ENCODE measurements around the gene POLD4. TPM values are rescaled to one million over a fixed set of nuclear protein-coding genes. Genes with fewer than 3 reads are reported as not detected.
A peak's percentile ranks its signal among the peaks of the same experiment; 100 is the strongest.

POLD4 gene
- total and polyA plus RNA-seq, 2 of the 13 experiments (the other 11 are each of a cell fraction or from before 2014, with no cell fraction given): 10.5 to 27.4 TPM

GRCh38 chr11:67401495-67402191 lies 48.3 kb upstream of the POLD4 start, which contains the start of gene PPP1CA (continued):
- TF ChIP-seq FOXO1 (CRISPR knock-in tag; IDR thresholded peaks at IDR 0.05) (peak; percentile 24; the same call in 1 of the 2 replicates), DMAP1 (CRISPR knock-in tag; IDR thresholded peaks at IDR 0.05) (no peak), ZGPAT (CRISPR knock-in tag; IDR thresholded peaks at IDR 0.05) (peak; percentile 7; the same call in 1 of the 2 replicates), RAD51 (IDR thresholded peaks at IDR 0.05; ENCODE audit: borderline replicate concordance) (no peak), MBD4 (IDR thresholded peaks at IDR 0.05; ENCODE audit: borderline replicate concordance, low read length) (no peak), HNRNPLL (IDR thresholded peaks at IDR 0.05; ENCODE audit: low read depth, low read length, poor library complexity, severe bottlenecking) (peak; percentile 34), GABPA (IDR thresholded peaks at IDR 0.05; ENCODE audit: low read depth, low read length) (peak; percentile 67), GABPA (CRISPR knock-in tag; IDR thresholded peaks at IDR 0.05; ENCODE audit: low read depth) (peak; percentile 55; the same call in 1 of the 2 replicates), CBFB (CRISPR knock-in tag; IDR thresholded peaks at IDR 0.05) (0 out of 2 replicates have a peak, but pooled peaks have one; percentile 9), THAP7 (CRISPR knock-in tag; IDR thresholded peaks at IDR 0.05) (0 out of 2 replicates have a peak, but pooled peaks have one; percentile 31), ATF4 (CRISPR knock-in tag; IDR thresholded peaks at IDR 0.05) (no peak), ETV5 (CRISPR knock-in tag; IDR thresholded peaks at IDR 0.05; ENCODE audit: borderline replicate concordance) (peak; percentile 73; the same call in 1 of the 2 replicates), IRF2 (CRISPR knock-in tag; IDR thresholded peaks at IDR 0.05) (0 out of 2 replicates have a peak, but pooled peaks have one; percentile 48), NFYB (CRISPR knock-in tag; IDR thresholded peaks at IDR 0.05) (no peak), ZFX (CRISPR knock-in tag; IDR thresholded peaks at IDR 0.05; ENCODE audit: low read depth) (peak; percentile 47; the same call in 1 of the 2 replicates), THAP11 (CRISPR knock-in tag; IDR thresholded peaks at IDR 0.05) (peak; percentile 61), ARID4A (CRISPR knock-in tag; IDR thresholded peaks at IDR 0.05; ENCODE audit: borderline replicate concordance) (peak; percentile 78; the same call in 1 of the 2 replicates), TBL1XR1 (IDR thresholded peaks at IDR 0.05; ENCODE audit: borderline replicate concordance, low read length, partially characterized antibody) (no peak), KDM5B (CRISPR knock-in tag; IDR thresholded peaks at IDR 0.05; ENCODE audit: borderline replicate concordance) (peak; percentile 54; the same call in 1 of the 2 replicates)
